ENCODE results near the gene MARS1. TPM values are rescaled to one million over a fixed set of nuclear protein-coding genes. Genes with fewer than 3 reads are reported as not detected.

The MARS1 gene
- total RNA-seq, 1 donor from 2014 or later = 131 TPM

DNA sequence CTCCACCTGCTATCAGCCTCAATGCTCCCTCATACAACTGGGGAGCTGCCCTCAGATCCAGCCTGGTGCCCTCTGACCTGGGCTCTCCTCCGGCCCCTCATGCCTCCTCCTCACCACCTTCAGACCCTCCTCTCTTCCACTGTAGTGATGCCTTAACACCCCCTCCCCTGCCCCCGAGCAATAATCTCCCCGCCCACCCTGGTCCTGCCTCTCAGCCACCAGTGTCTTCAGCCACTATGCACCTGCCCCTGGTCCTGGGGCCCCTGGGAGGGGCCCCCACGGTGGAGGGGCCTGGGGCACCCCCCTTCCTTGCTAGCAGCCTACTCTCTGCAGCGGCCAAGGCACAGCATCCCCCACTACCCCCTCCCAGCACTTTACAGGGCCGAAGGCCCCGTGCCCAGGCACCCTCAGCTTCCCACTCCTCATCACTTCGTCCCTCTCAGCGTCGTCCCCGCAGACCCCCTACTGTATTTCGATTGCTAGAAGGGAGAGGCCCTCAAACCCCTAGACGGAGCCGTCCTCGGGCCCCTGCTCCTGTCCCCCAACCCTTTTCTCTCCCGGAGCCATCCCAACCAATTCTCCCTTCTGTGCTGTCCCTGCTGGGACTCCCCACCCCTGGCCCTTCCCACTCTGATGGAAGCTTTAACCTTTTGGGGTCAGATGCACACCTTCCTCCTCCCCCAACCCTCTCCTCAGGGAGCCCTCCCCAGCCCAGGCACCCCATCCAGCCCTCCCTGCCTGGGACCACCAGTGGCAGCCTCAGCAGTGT, 37.9 kb downstream of the MARS1 start:
- Histone ChIP-seq H3K27me3 (ENCODE audit: low read depth) (no peaks in the 10 kb centered on the region), H3K4me3 (no peak overlapping the region), H3K4me1 (peaks cover 35% of the 10 kb centered on the region), H3K36me3 (peaks cover 68% of the 10 kb centered on the region), H3K9me3 (no peaks in the 10 kb centered on the region), H3K27ac (no peak overlapping the region)
- TF ChIP-seq CTCF (IDR thresholded peaks at IDR 0.05) = no peak
- intact Hi-C loops (cut with DNase I) = no loop called here
- ATAC-seq (no peak), DNase-seq (no peak)

GRCh38 chr12:57526477-57527126, 38.7 kb downstream of the MARS1 start:
- peaks cover 76% of the 10 kb centered on the region for H3K36me3 ChIP-seq
- intact Hi-C loops (cut with DNase I) = no loop called here
- no peak overlapping the region for H3K4me3 ChIP-seq
- H3K27ac ChIP-seq = no peak overlapping the region
- no peak for TF ChIP-seq CTCF (IDR thresholded peaks at IDR 0.05)
- DNase-seq = no peak
- no peak for ATAC-seq
- H3K27me3 ChIP-seq (ENCODE audit: low read depth) = no peaks in the 10 kb centered on the region
- peaks cover 27% of the 10 kb centered on the region for H3K4me1 ChIP-seq
- H3K9me3 ChIP-seq = no peaks in the 10 kb centered on the region

DNA sequence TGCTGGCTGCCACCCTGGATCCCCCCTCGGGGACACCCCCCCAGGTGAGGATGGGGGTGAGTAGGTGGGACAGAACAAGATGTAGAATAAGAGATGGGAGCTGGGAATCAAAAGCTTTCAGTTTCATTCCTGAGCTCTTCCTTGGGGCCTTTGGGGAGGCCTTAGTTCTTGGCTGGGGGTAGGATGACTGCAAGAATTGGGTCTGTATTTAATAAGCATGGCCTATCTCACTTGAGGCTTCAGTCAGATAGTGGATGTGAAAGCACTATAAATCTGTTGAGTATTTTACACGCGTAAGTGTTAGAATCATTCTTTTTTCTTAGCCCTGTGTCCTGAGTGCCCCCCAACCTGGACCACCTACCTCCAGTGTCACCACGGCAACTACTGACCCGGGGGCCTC, 39.3 kb downstream of the MARS1 start:
- Histone ChIP-seq H3K27ac (no peak overlapping the region), H3K27me3 (ENCODE audit: low read depth) (no peaks in the 10 kb centered on the region), H3K4me3 (no peak overlapping the region), H3K9me3 (no peaks in the 10 kb centered on the region), H3K4me1 (peaks cover 22% of the 10 kb centered on the region), H3K36me3 (peaks cover 82% of the 10 kb centered on the region)
- no peak for DNase-seq
- intact Hi-C loops (cut with DNase I) = no loop called here
- no peak for ATAC-seq
- TF ChIP-seq CTCF (IDR thresholded peaks at IDR 0.05) = no peak

DNA sequence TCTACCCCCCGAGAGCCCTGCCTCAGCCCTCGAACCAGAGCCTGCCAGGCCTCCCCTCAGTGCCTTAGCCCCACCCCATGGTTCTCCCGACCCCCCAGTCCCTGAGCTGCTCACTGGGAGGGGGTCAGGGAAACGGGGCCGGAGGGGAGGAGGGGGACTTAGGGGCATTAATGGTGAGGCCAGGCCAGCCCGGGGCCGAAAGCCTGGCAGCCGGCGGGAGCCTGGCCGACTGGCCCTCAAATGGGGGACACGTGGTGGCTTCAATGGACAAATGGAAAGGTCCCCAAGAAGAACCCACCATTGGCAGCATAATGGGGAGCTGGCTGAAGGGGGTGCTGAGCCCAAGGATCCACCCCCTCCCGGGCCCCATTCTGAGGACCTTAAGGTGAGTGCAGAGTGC, 40.3 kb downstream of the MARS1 start:
- Histone ChIP-seq H3K27me3 (ENCODE audit: low read depth) (no peaks in the 10 kb centered on the region), H3K4me1 (peaks cover 22% of the 10 kb centered on the region), H3K36me3 (peaks cover 92% of the 10 kb centered on the region), H3K4me3 (no peak overlapping the region), H3K9me3 (no peaks in the 10 kb centered on the region), H3K27ac (no peak overlapping the region)
- ATAC-seq (no peak), DNase-seq (no peak)
- intact Hi-C loops (cut with DNase I) = no loop called here
- no peak for TF ChIP-seq CTCF (IDR thresholded peaks at IDR 0.05)

- H3K27me3 ChIP-seq (ENCODE audit: low read depth) = no peaks in the 10 kb centered on the region
- no peak for TF ChIP-seq CTCF (IDR thresholded peaks at IDR 0.05)
- H3K36me3 ChIP-seq = peaks cover 100% of the 10 kb centered on the region
- DNase-seq (no peak), ATAC-seq (no peak)
- no peak overlapping the region for H3K4me3 ChIP-seq
- intact Hi-C loops (cut with DNase I) = no loop called here
- peaks cover 14% of the 10 kb centered on the region for H3K4me1 ChIP-seq
- no peaks in the 10 kb centered on the region for H3K9me3 ChIP-seq
- no peak overlapping the region for H3K27ac ChIP-seq
These were observed 41.1 kb downstream of the MARS1 start for GRCh38 chr12:57528831-57529555.

Measured in lower lobe of right lung (tissue), 2 donors.